Measurements from ENCODE around the gene EXOC4. TPM values are rescaled to one million over a fixed set of nuclear protein-coding genes. Genes with fewer than 3 reads are reported as not detected.

EXOC4 gene
- total and polyA plus RNA-seq, 2 of the 13 experiments (the other 11 are each of a cell fraction or from before 2014, with no cell fraction given) = 22.5 to 39.0 TPM

- no peaks in the 10 kb centered on the region for H4K20me1 ChIP-seq (ENCODE audit: insufficient read depth, low read length)
- in situ Hi-C loops (cut with HindIII; ENCODE audit: extremely low pct_ligation_motif_present, low pct_unique_long_range_greater_than_20kb) (no loop called here), intact Hi-C loops (cut with micrococcal nuclease; ENCODE audit: unreplicated experiment) (no loop called here)
- H3K4me1 ChIP-seq (ENCODE audit: insufficient read depth, low read length) = no peaks in the 10 kb centered on the region
- no peak overlapping the region for H2AFZ ChIP-seq (ENCODE audit: low read length)
- no peaks in the 10 kb centered on the region for H3K9me3 ChIP-seq (ENCODE audit: low read length)
- TF ChIP-seq TIGD3 (CRISPR knock-in tag; IDR thresholded peaks at IDR 0.05; ENCODE audit: borderline replicate concordance) = no peak
- no peak for TF ChIP-seq SNRNP70 (IDR thresholded peaks at IDR 0.05; ENCODE audit: low read depth, low read length)
- TF ChIP-seq ZNF607 (CRISPR knock-in tag; IDR thresholded peaks at IDR 0.05; ENCODE audit: borderline replicate concordance) = no peak
- no peak for TF ChIP-seq SNAI1 (CRISPR knock-in tag; IDR thresholded peaks at IDR 0.05; ENCODE audit: borderline replicate concordance)
- no peak for TF ChIP-seq KAT8 (CRISPR knock-in tag; IDR thresholded peaks at IDR 0.05)
- no peak for TF ChIP-seq U2AF1 (optimal IDR thresholded peaks at IDR 0.05; ENCODE audit: low read depth, low read length)
- TF ChIP-seq SOX6 (IDR thresholded peaks at IDR 0.05) = no peak
- TF ChIP-seq SOX6 (CRISPR knock-in tag; IDR thresholded peaks at IDR 0.05) = no peak
- no peak for TF ChIP-seq FOXK1 (CRISPR knock-in tag; IDR thresholded peaks at IDR 0.05; ENCODE audit: borderline replicate concordance, low read depth)
- no peak for TF ChIP-seq ZNF17 (CRISPR knock-in tag; IDR thresholded peaks at IDR 0.05)
- TF ChIP-seq RAD21 (CRISPR knock-in tag; IDR thresholded peaks at IDR 0.05) = no peak
- TF ChIP-seq ZBTB44 (CRISPR knock-in tag; IDR thresholded peaks at IDR 0.05) = no peak
- TF ChIP-seq THAP11 (CRISPR knock-in tag; IDR thresholded peaks at IDR 0.05) = no peak
- no peak for TF ChIP-seq GABPB1 (CRISPR knock-in tag; IDR thresholded peaks at IDR 0.05)
- TF ChIP-seq ZFP36 (IDR thresholded peaks at IDR 0.05; ENCODE audit: borderline replicate concordance, low read depth, low read length, partially characterized antibody) = no peak
- no peak for TF ChIP-seq ZNF788 (CRISPR knock-in tag; IDR thresholded peaks at IDR 0.05; ENCODE audit: borderline replicate concordance)
- TF ChIP-seq ZNF672 (CRISPR knock-in tag; IDR thresholded peaks at IDR 0.05) = no peak
- no peak for TF ChIP-seq NFYB (CRISPR knock-in tag; IDR thresholded peaks at IDR 0.05)
- TF ChIP-seq, protein P1, sequence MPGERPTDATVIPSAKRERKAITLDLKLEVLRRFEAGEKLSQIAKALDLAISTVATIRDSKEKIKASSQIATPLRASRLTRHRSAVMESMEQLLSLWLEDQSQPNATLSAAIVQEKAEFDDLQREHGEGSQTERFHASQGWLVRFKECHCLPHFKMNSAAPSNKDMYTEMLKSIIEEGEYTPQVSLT (CRISPR knock-in tag; IDR thresholded peaks at IDR 0.05; ENCODE audit: borderline replicate concordance, low read depth) = no peak
- WGBS (ENCODE audit: low lambda C conversion rate) = 100% methylated on average over 2 of the region's 2 CpGs
- no peaks in the 10 kb centered on the region for H3K79me2 ChIP-seq (ENCODE audit: insufficient read depth, low read length)
- H3K27ac ChIP-seq (ENCODE audit: extremely low read length, insufficient read depth, low read length) = no peak overlapping the region
- no peak overlapping the region for H3K9ac ChIP-seq (ENCODE audit: insufficient read depth, low read depth, low read length)
- CTCF ChIA-PET (ENCODE audit: low intra/inter-chr PET ratio, low total read pairs) = no interaction called here
- H3K4me3 ChIP-seq (replicated peaks in 1 of 3; ENCODE audit: insufficient read depth in 1 of 3, low read depth in 2 of 3, low read length in 3 of 3) = no peak overlapping the region
- ATAC-seq = no peak
- POLR2A ChIA-PET = no interaction called here
- FAIRE-seq = no peak
- DNase-seq (ENCODE audit: low spot score) = no peak
- no TSS peak for BruUV-seq (replicated peaks)
- no peaks in the 10 kb centered on the region for H3K36me3 ChIP-seq (replicated peaks in 1 of 2; ENCODE audit: control insufficient read depth in 1 of 2, insufficient read depth in 2 of 2, low read length in 2 of 2)
- H3K4me2 ChIP-seq (ENCODE audit: low read depth, low read length) = no peak overlapping the region
- no peaks in the 10 kb centered on the region for H3K27me3 ChIP-seq (ENCODE audit: control insufficient read depth in 1 of 2, insufficient read depth in 2 of 2, low read length in 2 of 2)
Measured at GRCh38 chr7:133973710-133974109, 720.8 kb downstream of the EXOC4 start.

All from HepG2 (cell line).